GM19372 (cell line): ENCODE data around the gene TPR.

Experiments
- ATAC-seq: cut with Tn5 transposase; IDR thresholded peaks from one replicate; pipeline ENCODE4 v1.9.1; 2021; ENCODE audit warnings: mild to moderate bottlenecking, low read depth, moderate library complexity; ENCODE audit not compliant: unreplicated experiment

TPR gene

GRCh38 chr1:186292875-186293274 lies 82.2 kb downstream of the TPR start:
- no peak for ATAC-seq

GRCh38 chr1:186291271-186291670 lies 83.8 kb downstream of the TPR start:
- no peak for ATAC-seq

- ATAC-seq, result no peak
These were observed 85.0 kb downstream of the TPR start for GRCh38 chr1:186289943-186290545.

GRCh38 chr1:186286615-186287315 lies 88.3 kb downstream of the TPR start:
- ATAC-seq, result no peak

GRCh38 chr1:186283374-186283773 lies 91.7 kb downstream of the TPR start:
- ATAC-seq, result peak; percentile 59

GRCh38 chr1:186282466-186282865 lies 92.6 kb downstream of the TPR start:
- no peak for ATAC-seq

GRCh38 chr1:186275822-186276221 lies 99.2 kb downstream of the TPR start:
- ATAC-seq, result no peak

- ATAC-seq, result no peak
These were observed 102.6 kb downstream of the TPR start for GRCh38 chr1:186272486-186272885.

- ATAC-seq, result no peak
These were observed 104.0 kb downstream of the TPR start for GRCh38 chr1:186271032-186271431.
